HPDE6-E6E7 (cell line): ENCODE measurements around the gene ARL8B.
"Not testable (repeated sequence)": the region's sequence is repeated elsewhere in the genome, so short reads cannot be mapped to it uniquely, and the experiment has no call there.

Experiments
- DNase-seq: peaks from one replicate; pipeline ENCODE4 v3.0.0; 2011; ENCODE audit warnings: missing footprints; ENCODE audit errors: extremely low spot score

ARL8B gene

DNA sequence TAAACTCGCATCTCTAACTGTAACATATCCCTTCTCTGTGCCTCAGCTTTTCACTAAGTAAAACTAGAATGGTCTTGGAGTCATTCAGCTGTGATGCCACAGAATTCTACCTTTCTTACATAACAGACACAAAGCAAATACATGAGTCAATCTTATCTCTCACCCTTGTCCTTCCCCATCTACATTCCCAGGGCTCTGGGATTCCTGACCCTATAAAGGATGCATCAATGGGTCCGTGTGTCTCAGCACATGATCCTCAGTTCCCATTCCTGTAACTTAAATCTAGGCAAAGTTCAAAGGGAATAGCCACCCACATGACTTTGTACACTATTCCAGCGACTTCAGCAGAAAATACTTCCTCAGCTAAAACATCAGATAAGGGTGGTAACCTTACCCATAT lies 11.8 kb upstream of the ARL8B start:
- no peak for DNase-seq

DNA sequence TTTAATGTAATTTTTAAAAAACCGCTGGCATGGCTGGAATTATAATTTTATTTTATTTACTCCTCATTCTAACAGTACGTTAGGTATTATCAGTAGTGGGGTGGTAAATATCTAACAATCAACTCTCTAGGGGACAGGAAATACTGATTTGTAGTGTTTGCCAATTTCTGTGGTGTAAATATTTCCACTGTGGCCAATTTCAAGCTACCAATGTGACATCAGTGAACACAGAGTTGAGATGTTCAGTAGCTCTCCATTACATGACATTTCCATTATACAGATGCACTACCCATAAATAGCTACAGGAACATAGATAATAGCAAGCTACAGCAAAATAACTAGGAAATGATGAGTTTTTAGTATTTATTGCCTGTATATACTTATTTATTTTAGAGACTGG lies 10.0 kb upstream of the ARL8B start:
- DNase-seq = no peak

DNA sequence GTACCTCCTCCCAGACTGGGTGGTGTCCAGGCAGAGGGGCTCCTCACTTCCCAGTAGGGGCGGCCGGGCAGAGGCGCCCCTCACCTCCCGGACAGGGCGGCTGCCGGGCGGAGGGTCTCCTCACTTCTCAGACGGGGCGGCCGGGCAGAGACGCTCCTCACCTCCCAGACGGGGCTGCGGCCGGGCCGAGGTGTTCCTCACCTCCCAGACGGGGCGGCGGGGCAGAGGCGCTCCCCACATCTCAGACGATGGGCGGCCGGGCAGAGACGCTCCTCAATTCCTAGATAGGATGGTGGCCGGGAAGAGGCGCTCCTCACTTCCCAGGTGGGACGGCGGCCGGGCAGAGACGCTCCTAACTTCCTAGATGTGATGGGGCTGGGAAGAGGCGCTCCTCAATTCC lies 8.4 kb upstream of the ARL8B start:
- not testable (repeated sequence) for DNase-seq

DNA sequence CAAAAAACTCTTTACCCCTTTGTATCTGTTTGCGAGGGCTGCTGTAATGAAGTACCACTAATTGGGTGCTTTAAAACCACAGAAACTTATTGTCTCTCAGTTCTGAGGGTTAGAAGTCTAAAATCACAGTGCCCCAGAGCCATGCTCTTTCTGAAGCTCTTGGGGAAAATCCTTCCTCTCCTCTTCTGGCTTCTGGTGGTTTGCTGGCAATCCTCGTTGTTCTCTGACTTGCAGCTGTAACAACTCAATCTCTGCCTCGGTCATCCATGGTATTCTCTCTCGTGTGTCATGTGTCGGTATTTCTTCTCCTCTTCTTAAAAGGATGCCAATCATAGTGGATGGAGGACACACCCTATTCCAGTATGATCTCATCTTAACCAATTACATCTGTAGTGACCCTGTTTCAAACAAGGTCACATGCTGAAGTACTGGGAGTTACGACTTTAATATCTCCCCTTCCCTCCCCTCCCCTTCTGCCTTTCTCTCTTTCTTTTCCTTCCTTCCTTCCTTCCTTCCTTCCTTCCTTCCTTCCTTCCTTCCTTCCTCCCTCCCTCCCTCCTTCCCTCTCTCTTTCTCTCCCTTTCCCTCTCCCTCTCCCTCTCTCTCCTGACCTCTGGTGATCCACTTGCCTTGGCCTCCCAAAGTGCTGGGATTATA lies 6.5 kb upstream of the ARL8B start:
- no peak for DNase-seq

DNA sequence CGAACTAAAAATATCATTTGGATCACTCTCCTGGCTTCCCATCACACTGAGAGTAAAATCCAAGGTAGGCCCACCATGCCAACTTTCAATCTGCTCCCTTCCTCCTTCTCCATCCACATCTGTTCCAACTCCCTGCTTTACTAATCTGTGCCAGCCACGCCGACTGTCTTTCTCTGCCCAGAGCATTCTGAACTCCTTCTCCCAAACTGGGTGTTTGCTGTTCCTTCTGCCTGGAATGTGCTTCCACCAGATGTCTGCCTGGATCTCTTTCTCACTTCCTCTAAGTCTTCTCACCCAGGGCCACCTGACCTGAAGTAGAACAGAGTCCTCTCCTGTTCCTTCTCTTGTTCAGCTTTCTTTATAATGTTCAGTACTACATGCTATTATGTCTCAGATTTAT lies 5.6 kb upstream of the ARL8B start:
- no peak for DNase-seq

DNA sequence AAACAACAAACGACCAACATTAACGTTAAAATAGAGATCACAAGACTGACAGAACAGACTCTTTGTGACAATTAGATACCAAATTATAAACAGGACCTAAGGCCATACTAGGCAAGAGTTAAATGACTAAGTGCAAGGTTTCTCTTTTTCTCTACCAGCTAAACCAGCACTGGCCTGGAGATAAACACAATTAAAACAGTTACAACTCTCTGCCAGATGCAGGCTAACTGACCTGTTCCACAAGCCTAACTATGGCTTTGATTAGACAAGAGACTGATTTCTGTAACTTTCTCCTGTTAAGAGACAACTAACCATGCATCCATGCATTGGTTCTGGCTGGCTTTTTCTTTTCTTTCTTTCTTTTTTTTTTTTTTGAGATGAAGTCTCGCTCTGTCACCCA lies 1.6 kb upstream of the ARL8B start:
- DNase-seq = no peak

DNA sequence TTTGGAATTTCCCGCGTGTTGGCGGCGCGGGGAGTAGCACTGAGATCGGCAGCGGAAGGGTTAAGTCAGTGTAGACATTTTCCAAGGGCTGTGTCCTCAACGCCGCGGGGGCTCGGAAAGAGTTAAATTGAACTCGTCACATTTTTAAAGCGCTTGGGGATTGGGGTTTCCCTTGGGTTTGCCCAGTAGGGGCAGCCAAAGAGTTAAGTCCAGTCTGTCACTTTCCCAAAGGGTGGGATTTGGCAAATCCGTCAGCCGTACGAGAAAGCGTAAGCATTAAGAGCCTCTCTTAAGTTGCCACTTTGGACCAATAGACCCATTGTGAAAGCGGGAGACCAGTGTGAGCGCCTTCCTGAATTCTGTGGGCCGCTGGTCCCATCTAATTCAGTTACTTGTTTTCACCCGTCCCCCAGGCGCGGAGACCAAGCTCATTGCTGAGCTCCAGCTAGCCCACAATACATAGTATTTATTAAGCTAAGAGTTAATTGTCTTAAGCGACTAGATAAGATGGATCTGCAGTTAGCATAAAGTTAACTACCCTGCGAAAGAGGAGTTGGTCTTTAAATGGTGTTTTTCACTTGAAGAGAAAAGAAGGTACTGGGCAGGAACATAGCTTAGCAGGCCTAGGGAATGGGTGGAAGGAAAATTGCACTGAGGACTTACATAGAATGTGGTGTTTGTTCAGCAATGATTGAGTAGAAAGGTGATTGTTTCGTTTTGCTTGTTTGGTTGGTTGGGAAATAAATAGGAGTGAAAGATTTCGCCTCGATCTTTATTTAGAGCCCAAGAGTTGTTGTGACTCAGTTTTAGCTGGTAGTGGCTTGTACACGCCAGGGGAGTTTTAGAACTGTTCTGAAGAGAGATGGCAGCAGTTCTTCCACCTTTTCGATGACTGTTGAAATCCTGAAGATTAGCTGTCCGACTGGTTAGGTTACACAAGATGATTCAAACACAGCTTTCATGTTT lies 932 bp downstream of the ARL8B start:
- peak; percentile 40 for DNase-seq

DNA sequence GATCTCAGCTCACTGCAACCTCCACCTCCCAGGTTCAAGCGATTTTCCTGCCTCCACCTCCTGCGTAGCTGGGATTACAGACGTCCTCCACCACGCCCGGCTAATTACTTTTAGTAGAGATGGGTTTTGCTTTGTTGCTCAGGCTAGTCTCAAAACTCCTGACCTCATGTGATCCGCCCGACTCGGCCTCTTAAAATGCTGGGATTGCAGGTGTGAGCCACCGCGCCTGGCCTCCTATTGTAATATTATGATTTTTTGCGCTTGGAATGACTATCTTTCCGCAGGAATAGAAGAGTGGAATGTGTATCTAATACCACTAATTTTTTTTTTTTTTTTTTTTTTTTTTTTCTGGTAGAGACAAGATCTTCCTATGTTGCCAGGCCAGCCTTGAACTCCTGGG lies 1.8 kb downstream of the ARL8B start:
- no peak for DNase-seq

DNA sequence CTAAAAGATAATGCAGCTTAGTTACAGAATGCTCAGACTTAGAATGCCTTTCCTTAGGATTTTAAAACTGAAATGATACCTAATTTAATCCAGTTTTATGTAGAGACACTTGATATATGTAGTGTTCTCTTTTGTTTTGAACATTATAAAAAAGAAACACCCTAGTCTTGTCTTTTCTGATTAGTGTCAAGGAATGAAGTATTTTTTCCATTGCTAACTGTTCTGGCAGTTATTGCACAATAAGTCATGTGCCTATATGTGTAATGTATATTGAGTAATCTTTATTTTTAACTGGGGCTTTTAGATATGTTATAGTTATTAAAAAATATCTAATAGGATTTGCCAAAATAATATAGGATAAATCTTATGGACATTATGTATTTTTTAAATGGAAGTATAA lies 4.5 kb downstream of the ARL8B start:
- no peak for DNase-seq

DNA sequence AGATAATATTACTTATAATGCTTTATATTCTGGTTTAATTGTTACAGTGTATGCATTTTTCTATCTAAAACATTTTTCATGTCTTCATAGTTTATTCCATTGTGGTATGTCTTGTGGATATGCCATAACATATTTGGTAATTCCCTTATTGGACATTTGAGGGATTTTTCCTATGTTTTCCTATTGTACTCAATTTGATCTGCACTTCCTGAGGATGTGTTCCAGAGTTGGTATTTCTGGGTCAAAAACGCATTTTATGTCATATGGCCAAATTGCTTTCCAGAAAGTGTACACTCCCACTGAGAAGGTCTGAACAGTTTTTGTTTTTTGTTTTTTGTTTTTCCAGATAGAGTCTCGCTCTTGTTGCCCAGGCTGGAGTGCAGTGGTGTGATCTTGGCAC lies 6.8 kb downstream of the ARL8B start:
- no peak for DNase-seq

DNA sequence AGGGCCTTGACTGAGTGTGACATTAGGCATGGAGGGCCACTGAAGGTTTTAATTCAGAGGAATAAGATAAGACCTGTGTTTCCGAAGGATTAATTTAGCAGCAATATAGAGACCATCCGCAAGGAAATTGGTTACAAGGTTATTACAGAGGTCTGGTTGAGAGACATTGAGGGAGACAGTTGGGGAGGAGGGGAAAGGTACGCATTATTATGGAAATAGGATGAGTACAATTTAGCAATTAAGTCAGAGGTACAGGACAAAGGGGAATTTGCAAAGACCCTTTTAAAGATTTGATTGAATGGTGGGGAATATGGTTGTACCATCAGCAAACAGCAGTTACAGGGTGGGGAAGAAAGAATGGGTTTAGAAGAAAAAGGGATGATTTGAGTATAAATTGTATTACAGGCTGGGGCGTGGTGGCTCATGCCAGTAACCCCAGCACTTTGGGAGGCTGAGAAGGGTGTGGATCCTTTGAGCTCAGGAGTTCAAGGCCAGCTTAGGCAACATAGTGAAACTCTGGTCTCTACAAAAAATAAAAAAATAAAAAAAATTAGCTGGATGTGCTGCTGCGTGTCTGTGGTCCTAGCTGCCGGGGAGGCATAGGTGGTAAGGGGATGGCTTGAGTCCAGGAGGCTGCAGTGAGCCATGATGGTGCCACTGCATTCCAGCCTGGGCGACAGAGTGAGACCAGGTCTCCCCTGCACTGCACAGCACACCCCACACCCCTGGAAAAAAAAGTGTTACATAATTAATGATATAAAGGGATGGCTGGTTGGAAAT lies 11.3 kb downstream of the ARL8B start:
- no peak for DNase-seq

DNA sequence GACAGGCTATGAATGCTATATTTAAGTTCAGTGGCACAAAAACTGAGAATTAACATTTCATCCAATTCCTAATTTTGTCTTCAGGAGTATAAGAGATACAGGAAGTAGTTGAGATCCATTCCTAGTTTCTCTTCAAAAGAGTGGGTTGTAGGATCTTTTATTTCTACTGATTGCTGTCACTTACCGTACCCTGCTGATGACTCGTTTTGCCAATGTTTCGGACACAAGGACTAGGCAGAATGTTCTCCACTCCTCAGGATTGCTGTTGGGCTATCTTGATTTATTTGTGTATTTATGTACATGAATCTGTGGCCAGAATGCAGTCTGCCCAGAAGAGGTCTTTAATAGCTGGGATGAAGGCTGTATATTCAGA lies 11.9 kb downstream of the ARL8B start:
- DNase-seq = no peak

DNA sequence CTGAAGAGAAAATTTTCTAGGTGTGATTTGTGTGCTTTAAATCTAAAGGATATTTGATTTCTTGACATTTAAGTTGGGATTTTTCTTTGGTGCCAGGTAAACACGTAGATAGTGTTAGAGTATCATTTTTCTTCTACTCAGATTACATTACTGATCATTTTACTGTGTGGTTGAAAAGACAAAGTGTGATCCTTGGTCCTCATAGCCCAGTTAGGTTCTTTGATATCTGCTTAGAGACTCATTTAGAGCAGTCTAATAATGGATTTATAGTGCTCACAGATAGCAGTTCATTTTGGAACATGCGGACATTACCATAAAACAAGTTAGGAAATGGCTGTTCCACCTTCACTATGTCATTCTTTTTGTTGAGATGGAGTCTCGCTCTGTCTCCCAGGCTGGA lies 12.4 kb downstream of the ARL8B start:
- no peak for DNase-seq

DNA sequence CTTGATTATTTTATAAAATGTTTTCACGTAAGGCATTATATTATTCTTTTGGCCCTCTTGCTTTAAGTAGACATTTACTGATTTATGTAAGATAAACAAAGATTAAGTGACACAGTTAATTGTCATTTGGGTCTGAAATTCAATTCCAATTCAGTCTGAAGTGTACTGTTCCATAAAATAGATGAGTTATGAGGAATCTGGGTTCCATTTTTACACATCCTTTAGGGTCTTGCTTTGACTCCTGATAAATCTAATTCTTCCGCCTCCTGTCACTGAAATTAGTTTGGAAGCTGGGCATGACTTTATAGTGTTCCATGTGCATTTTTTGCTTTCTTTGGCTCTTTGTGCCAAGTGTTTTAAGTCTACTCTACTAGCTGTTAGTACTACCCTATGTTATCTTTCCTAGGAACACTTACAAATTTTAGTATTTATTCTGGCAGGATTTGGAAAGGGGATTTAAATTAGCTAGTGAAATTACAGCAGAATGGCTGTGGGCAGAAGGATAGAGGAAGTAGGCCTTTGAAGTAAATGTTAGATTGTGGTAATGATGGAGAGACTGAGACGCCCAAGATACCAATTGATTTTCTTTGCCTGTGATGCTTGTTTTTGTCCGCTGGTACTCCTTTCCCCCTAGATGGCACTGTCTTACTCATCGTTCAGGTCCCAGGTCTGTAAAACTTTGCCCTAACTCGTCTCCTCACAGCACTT lies 14.3 kb downstream of the ARL8B start:
- no peak for DNase-seq

DNA sequence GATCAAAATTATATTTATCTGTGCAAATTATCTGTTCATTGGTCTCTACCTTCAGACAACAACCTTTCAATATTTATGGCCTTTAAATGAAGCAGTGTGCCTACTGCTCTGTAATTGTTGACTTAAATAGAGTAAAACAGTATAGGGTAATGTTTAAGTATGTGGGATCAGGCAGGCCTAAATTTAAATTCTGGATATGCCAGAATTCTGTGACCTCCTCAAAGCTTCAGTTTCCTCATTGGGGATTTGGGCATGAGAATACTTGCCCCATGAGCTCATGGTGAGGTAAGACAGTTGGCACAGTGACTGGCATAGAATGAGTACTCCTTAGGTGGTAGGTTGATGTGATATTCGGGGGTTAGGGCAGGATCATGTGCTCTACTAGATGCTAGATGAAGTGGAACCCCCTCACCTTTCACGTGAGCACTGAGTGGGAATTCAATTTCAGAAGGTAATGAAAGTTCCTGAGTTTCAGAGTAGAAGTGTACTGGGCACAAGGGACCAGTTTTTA lies 14.9 kb downstream of the ARL8B start:
- DNase-seq = no peak

DNA sequence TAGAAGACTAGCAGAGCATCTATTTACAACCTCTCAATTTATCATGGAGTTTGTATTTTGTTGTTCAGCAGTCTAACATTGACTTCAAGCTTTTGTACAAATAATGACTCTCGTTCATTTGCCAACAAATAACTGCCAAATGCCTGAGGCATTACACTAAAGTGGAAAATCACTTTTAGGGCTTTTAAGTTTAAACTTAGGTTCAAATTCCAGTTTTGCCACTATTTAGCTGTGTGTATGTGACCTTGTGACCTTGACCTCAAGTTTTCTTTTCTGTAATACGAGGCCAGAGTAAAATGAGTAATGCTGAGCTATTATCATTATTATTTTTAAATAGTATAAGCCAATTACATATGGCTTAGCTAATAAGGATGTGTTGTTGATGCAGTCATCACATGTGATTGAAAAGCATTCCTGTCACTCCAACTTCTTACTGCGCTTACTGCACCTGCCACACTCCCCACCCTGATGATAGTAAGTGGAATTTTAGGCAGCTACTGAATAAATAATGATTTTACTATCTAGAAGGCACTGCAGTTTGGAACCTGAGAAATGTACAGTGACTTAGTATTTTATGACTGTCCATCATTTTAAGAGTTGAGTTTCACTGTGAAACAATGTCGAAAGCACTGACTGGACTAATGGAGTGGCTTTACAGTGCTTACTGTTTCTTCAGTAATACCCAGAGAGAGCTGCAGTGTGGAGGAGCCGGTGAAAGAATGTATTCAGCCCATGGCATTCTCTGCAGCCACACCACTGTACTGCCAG lies 16.3 kb downstream of the ARL8B start:
- no peak for DNase-seq

DNA sequence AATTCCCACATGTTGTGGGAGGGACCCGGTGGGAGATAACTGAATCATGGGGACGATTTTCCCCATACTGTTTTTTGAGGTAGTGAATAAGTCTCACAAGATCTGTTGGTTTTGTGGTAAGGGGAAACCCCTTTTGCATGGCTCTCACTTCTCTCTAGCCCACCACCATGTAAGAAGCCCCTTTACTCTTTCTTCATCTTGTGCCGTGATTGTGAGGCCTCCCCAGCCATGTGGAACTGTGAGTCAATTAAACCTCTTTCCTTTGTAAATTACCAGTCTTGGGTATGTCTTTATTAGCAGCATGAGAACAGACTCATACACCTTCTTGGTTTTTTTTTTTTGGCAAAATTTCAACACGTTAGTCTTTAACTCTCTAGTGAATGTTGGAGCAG lies 18.1 kb downstream of the ARL8B start:
- no peak for DNase-seq

DNA sequence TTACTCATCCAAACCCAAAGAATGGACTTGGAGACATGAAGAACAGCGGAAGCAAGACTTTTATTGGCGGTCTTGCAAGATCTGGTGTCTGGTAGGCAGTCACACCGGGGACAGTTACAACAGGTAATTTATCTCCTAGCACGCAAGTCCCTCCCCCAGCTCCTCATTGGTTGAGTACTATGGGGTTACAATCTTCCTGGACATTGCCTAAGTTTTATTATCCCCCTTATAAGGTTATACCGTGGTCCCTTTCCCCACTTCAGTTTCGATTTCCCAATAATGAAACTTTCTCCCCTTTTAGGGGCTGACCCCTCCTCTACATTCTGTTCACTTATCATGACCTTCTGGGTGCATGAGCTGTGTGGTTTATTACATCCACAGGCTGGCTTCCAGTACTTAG lies 18.7 kb downstream of the ARL8B start:
- no peak for DNase-seq

DNA sequence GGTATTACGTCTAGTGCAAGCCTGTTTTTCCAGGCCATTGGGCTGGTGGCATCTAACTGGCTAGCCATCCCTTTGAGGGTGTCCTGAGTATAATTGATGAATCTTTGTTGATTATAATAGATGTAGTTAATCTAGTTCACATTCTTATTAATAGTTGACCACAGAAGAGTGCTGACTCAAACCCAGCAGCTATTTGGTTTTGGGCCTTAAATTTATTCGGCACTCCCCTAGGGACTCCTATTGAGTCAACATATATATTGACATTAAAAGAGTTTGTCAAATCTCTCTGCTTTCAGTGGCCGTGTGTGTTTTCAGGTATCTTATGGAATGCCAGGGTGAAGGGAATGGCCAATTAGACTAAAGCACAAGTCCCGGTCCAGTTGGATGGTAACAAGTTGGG lies 19.7 kb downstream of the ARL8B start:
- no peak for DNase-seq

DNA sequence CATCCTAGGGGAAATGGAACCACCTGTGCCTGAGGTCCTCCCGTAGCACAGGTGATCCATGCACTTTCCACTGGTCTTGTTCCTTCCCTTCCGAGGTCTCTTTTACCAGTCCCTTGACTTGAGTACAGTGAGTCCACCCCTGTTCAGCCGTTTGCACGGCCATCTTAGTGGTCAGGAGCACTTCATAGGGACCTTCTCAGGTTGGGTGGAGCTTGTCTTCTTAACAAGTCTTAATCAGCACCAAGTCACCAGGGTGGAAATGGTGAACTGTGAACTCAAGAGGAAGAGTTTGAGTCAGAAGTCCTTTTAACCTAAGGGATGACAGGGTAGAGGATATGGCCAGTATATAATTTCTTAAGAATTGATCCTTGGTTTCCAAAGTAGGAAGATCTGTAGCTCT lies 21.4 kb downstream of the ARL8B start:
- no peak for DNase-seq
